GM12874 (cell line): ENCODE measurements around the gene NOCT.

ENCODE experiments used
- TF ChIP-seq, protein P1 (sequence below): IDR thresholded peaks from 2 replicates; pipeline ENCODE4 v1.5.1; 2011; ENCODE audit warnings: low read depth, mild to moderate bottlenecking, control low read depth, low read length, moderate library complexity; ENCODE audit not compliant: insufficient read depth

NOCT gene

GRCh38 chr4:139025841-139026240 lies 10.3 kb downstream of the NOCT start:
- TF ChIP-seq, protein P1, sequence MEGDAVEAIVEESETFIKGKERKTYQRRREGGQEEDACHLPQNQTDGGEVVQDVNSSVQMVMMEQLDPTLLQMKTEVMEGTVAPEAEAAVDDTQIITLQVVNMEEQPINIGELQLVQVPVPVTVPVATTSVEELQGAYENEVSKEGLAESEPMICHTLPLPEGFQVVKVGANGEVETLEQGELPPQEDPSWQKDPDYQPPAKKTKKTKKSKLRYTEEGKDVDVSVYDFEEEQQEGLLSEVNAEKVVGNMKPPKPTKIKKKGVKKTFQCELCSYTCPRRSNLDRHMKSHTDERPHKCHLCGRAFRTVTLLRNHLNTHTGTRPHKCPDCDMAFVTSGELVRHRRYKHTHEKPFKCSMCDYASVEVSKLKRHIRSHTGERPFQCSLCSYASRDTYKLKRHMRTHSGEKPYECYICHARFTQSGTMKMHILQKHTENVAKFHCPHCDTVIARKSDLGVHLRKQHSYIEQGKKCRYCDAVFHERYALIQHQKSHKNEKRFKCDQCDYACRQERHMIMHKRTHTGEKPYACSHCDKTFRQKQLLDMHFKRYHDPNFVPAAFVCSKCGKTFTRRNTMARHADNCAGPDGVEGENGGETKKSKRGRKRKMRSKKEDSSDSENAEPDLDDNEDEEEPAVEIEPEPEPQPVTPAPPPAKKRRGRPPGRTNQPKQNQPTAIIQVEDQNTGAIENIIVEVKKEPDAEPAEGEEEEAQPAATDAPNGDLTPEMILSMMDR: no peak

GRCh38 chr4:139027776-139028175 lies 12.2 kb downstream of the NOCT start:
- TF ChIP-seq, protein P1: no peak

DNA sequence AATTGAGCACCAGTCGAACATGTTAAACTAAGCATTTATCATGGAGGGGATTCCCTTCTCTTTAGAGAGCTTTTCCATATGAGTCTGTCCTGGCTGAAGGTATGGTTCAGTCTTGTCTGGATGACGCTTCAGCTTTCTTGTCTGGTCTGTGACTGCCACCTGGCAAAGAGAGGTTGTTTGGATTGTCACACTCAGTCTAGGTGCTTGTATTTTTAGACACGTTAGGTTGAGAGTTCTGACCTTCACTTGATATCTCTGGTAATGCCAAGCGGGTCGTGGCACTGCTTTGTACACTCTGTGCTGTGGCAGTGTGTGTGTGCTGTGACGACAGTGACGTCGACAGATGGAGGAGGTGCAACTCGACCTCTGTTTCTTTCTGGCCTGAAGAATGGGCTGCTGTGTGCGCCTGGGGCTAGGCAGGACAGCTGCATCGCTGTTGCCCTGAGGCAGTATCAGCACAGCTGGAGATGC lies 12.6 kb downstream of the NOCT start:
- TF ChIP-seq, protein P1: no peak

DNA sequence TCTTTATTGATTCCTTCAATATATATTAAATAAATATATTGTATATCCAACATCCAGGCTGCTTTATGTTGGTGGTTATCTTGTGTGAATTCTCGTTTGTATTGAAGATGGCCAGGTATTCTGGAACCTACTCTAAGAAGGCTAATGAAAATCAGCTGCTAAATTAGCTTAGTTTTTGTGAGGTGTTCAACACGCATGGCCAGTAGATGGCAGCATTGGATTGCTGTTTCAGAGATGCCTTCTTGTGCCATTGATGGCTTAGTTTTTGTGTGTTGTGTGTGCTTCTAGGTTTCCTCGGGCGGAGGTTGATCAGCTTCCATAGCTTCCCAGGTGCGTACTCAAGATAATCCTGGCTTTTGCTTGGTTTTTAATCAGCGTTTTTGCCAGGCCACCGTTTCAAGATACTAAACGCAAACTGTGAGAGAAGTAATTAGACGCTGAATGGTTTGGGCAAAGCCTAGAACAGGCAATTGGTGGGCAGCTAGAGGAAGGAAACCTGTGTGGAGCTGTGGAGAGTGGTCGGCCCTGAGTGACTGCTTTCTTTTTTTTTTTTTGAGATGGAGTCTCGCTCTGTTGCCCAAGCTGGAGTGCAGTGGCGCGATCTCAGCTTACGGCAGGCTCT lies 15.1 kb downstream of the NOCT start:
- TF ChIP-seq, protein P1: peak; percentile 75

DNA sequence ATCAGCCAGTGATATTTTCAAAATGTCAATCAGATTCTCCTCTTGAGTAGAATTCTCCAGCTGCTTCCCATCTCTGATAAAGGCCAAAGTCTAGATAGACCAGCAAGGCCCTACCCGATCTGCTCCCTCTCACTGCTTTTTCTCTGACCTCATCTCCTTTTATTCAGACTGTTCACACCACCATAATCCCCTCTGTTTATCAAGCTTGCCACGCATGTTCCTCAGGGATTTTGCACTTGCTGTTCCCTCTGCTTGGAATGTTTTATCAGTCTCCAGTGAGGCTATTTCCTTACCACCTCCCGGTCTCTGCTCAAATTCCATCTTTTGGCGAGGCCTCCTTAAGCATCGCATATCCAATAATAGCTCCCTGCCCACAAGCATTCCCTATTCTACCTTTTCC lies 20.1 kb downstream of the NOCT start:
- TF ChIP-seq, protein P1: no peak

GRCh38 chr4:139036885-139037284 lies 21.3 kb downstream of the NOCT start:
- TF ChIP-seq, protein P1: no peak

DNA sequence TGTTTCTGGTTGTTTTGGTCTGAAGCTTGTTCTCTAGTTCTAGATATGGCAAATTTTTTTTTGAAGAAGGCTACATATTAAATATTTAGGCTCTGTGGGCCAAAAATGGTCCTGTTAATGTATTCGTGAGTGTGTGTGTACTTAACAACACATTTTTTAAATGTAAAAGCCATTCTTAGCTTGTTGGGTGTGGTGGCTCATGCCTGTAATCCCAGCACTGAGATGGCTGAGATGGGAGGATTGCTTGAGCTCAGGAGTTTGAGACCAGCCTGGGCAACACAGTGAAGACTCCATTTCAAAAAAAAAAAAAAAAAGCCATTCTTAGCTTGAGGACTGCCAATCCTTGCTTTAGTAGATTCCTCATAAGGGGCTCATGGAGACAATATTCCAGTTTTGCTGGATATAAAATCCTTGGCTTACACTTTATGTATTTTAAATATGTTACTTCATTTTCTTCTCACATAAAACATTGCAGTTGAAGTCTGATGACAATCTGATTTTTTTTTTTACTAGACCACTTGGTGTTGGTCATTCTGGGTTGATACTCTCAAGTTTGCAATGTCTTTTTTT lies 23.4 kb downstream of the NOCT start:
- TF ChIP-seq, protein P1: no peak
